ENCODE data around the gene LGALSL. TPM values are rescaled to one million over a fixed set of nuclear protein-coding genes. Genes with fewer than 3 reads are reported as not detected.

LGALSL gene
- total RNA-seq, 1 experiment from 2014 or later, result 13.0 TPM

- H3K9me2 ChIP-seq (ENCODE audit: insufficient read depth), result no peaks in the 10 kb centered on the region
- no peak overlapping the region for H3K4me2 ChIP-seq
- H3K4me3 ChIP-seq, result no peak overlapping the region
- BruUV-seq (replicated peaks), result no TSS peak
- no peaks in the 10 kb centered on the region for H4K20me1 ChIP-seq (ENCODE audit: insufficient read depth)
- intact Hi-C loops (cut with micrococcal nuclease; ENCODE audit: unreplicated experiment), result loop anchor here (10.0 kb wide), 2 partner anchors 115 to 335 kb away; partner anchors contain the start of gene PELI1
- TF ChIP-seq CTCF (conservative IDR thresholded peaks at IDR 0.05) (no peak), EZH2 (IDR thresholded peaks at IDR 0.05; ENCODE audit: low read depth) (no peak)
- DNase-seq, result no peak
- H3K27ac ChIP-seq, result no peak overlapping the region
- H3K27me3 ChIP-seq (ENCODE audit: insufficient read depth, low read depth), result no peaks in the 10 kb centered on the region
- H3K9me3 ChIP-seq (ENCODE audit: insufficient read depth, low read depth), result no peaks in the 10 kb centered on the region
- H3F3A ChIP-seq (ENCODE audit: insufficient read depth, low read depth), result peaks cover 16% of the 10 kb centered on the region
- H3K36me3 ChIP-seq (ENCODE audit: low read depth), result no peaks in the 10 kb centered on the region
- H2AFZ ChIP-seq, result no peak overlapping the region
- H3K4me1 ChIP-seq (replicated peaks; ENCODE audit: insufficient read depth), result peaks cover 16% of the 10 kb centered on the region
- H3K79me2 ChIP-seq (ENCODE audit: low read depth), result no peaks in the 10 kb centered on the region
- ChIA-PET CTCF (interaction anchor here (0.6 to 1.0 kb wide), 2 partner anchors 138 to 202 kb away, joined by 3 to 11 read pairs; no protein-coding TSS in a partner anchor), POLR2A (ENCODE audit: unreplicated experiment) (interaction anchor here (0.6 kb wide), 1 partner anchor 27 kb away, joined by 4 read pairs; no protein-coding TSS in a partner anchor)
Measured at GRCh38 chr2:64479259-64480117, 25.5 kb downstream of the LGALSL start.

- intact Hi-C loops (cut with micrococcal nuclease; ENCODE audit: unreplicated experiment), result loop anchor here (10.0 kb wide), 2 partner anchors 117 to 337 kb away; partner anchors contain the start of gene PELI1
- CTCF ChIA-PET, result no interaction called here
- no TSS peak for BruUV-seq (replicated peaks)
Measured at GRCh38 chr2:64481665-64482064, 27.7 kb downstream of the LGALSL start.

More at GRCh38 chr2:64481665-64482064, 27.7 kb downstream of the LGALSL start:
- Histone ChIP-seq H3F3A (ENCODE audit: insufficient read depth, low read depth) (peaks cover 16% of the 10 kb centered on the region), H3K4me1 (replicated peaks; ENCODE audit: insufficient read depth) (peaks cover 16% of the 10 kb centered on the region), H3K27ac (no peak overlapping the region), H3K4me3 (no peak overlapping the region), H3K9me3 (ENCODE audit: insufficient read depth, low read depth) (no peaks in the 10 kb centered on the region), H3K27me3 (ENCODE audit: insufficient read depth, low read depth) (no peaks in the 10 kb centered on the region), H2AFZ (no peak overlapping the region), H3K79me2 (ENCODE audit: low read depth) (no peaks in the 10 kb centered on the region), H4K20me1 (ENCODE audit: insufficient read depth) (no peaks in the 10 kb centered on the region), H3K9me2 (ENCODE audit: insufficient read depth) (no peaks in the 10 kb centered on the region), H3K36me3 (ENCODE audit: low read depth) (no peaks in the 10 kb centered on the region), H3K4me2 (no peak overlapping the region)
- POLR2A ChIA-PET (ENCODE audit: unreplicated experiment), result no interaction called here
- DNase-seq, result no peak
- TF ChIP-seq EZH2 (IDR thresholded peaks at IDR 0.05; ENCODE audit: low read depth) (no peak), CTCF (conservative IDR thresholded peaks at IDR 0.05) (no peak)
